Loucy (cell line): ENCODE measurements around the gene RPS27L.

Experiments
- H2AFZ ChIP-seq: fragments of 200-600 bp; sonication (generic); 2 replicates; pipeline ENCODE4 v1.6.0; 2016; ENCODE audit warnings: antibody characterized with exemption, mild to moderate bottlenecking, low read length, moderate library complexity
- H3F3A ChIP-seq: fragments of 200-600 bp; 2 replicates; pipeline ENCODE4 v1.6.0; 2016; ENCODE audit warnings: antibody characterized with exemption, low read depth, mild to moderate bottlenecking
- H3K27me3 ChIP-seq: fragments of 200-600 bp; sonication (generic); 2 replicates; pipeline ENCODE4 v1.6.1; 2014; ENCODE audit warnings: low read length, mild to moderate bottlenecking; ENCODE audit not compliant: insufficient read depth, poor library complexity, severe bottlenecking
- H3K36me3 ChIP-seq: fragments of 200-600 bp; sonication (generic); 2 replicates; pipeline ENCODE4 v1.6.1; 2016; ENCODE audit warnings: low read length; ENCODE audit not compliant: insufficient read depth
- H3K4me1 ChIP-seq: fragments of 200-600 bp; sonication (generic); 2 replicates; pipeline ENCODE4 v1.5.1; 2014; ENCODE audit warnings: low read length, mild to moderate bottlenecking; ENCODE audit not compliant: insufficient read depth, poor library complexity, severe bottlenecking
- H3K4me2 ChIP-seq: fragments of 200-600 bp; sonication (generic); 2 replicates; pipeline ENCODE4 v1.6.0; 2014; ENCODE audit warnings: antibody characterized with exemption, low read length, low read depth, mild to moderate bottlenecking; ENCODE audit not compliant: poor library complexity, severe bottlenecking
- H3K4me3 ChIP-seq: fragments of 200-600 bp; sonication (generic); 2 replicates; pipeline ENCODE4 v1.5.1; 2014; ENCODE audit warnings: low read length, mild to moderate bottlenecking, mixed read lengths; ENCODE audit not compliant: poor library complexity, severe bottlenecking
- H3K79me2 ChIP-seq: fragments of 200-600 bp; sonication (generic); 2 replicates; pipeline ENCODE4 v1.6.1; 2014; ENCODE audit warnings: low read length; ENCODE audit not compliant: insufficient read depth
- H3K9ac ChIP-seq: fragments of 200-600 bp; sonication (generic); 2 replicates; pipeline ENCODE4 v1.6.0; 2014; ENCODE audit warnings: mild to moderate bottlenecking, low read depth, low read length, moderate library complexity; ENCODE audit not compliant: poor library complexity, severe bottlenecking
- H3K9me2 ChIP-seq: fragments of 200-600 bp; sonication (generic); replicated peaks from 2 replicates; pipeline ENCODE4 v1.6.1; 2016; ENCODE audit warnings: low read depth, low read length, mixed read lengths
- H3K9me3 ChIP-seq: fragments of 200-600 bp; sonication (generic); 2 replicates; pipeline ENCODE4 v1.6.1; 2014; ENCODE audit warnings: mild to moderate bottlenecking, antibody characterized with exemption, low read length, low read depth; ENCODE audit not compliant: insufficient read depth
- H4K20me1 ChIP-seq: fragments of 200-600 bp; sonication (generic); 2 replicates; pipeline ENCODE4 v1.6.0; 2014; ENCODE audit warnings: antibody characterized with exemption, low read length, mild to moderate bottlenecking; ENCODE audit not compliant: insufficient read depth, poor library complexity, severe bottlenecking
- EZH2phosphoT487 ChIP-seq: fragments of 200-600 bp; IDR thresholded peaks from 2 replicates; pipeline ENCODE4 v1.6.1; 2018; ENCODE audit warnings: antibody characterized with exemption, mild to moderate bottlenecking, moderate library complexity, borderline replicate concordance
- TF ChIP-seq, protein P1 (sequence below): fragments of 200-600 bp; sonication (generic); conservative IDR thresholded peaks from 2 replicates; pipeline ENCODE4 v1.5.1; 2014; ENCODE audit warnings: mild to moderate bottlenecking, antibody characterized with exemption, low read length

Gene RPS27L

DNA sequence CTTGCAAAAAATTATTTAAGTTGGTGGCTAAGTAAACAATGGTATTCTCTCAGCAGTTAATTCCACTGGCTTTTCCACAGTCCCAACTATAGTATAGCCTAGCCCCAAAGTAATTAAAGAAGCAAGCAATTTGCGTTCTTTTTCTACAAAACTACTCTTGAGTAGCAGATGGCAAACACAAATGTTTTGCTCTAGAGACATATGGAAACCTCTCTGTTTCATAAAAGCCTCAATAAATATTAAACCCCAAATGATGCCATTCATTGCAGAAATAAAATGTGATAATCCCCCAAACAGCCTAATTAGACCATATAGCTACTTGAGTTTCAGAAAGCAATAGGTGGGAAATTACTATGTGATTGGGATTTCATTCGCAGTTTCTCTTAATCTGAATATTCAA lies 23.5 kb upstream of the RPS27L start:
- H3K9ac ChIP-seq, result no peak overlapping the region
- no peaks in the 10 kb centered on the region for H3F3A ChIP-seq
- H3K4me3 ChIP-seq, result no peak overlapping the region
- H3K9me2 ChIP-seq, result no peaks in the 10 kb centered on the region
- H3K4me1 ChIP-seq, result no peaks in the 10 kb centered on the region
- H3K9me3 ChIP-seq, result no peaks in the 10 kb centered on the region
- H3K36me3 ChIP-seq, result no peaks in the 10 kb centered on the region
- no peaks in the 10 kb centered on the region for H3K27me3 ChIP-seq
- no peaks in the 10 kb centered on the region for H4K20me1 ChIP-seq
- no peak overlapping the region for H3K4me2 ChIP-seq
- no peak for TF ChIP-seq EZH2phosphoT487
- TF ChIP-seq, protein P1, sequence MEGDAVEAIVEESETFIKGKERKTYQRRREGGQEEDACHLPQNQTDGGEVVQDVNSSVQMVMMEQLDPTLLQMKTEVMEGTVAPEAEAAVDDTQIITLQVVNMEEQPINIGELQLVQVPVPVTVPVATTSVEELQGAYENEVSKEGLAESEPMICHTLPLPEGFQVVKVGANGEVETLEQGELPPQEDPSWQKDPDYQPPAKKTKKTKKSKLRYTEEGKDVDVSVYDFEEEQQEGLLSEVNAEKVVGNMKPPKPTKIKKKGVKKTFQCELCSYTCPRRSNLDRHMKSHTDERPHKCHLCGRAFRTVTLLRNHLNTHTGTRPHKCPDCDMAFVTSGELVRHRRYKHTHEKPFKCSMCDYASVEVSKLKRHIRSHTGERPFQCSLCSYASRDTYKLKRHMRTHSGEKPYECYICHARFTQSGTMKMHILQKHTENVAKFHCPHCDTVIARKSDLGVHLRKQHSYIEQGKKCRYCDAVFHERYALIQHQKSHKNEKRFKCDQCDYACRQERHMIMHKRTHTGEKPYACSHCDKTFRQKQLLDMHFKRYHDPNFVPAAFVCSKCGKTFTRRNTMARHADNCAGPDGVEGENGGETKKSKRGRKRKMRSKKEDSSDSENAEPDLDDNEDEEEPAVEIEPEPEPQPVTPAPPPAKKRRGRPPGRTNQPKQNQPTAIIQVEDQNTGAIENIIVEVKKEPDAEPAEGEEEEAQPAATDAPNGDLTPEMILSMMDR, result no peak
- H3K79me2 ChIP-seq, result no peaks in the 10 kb centered on the region
- no peak overlapping the region for H2AFZ ChIP-seq

DNA sequence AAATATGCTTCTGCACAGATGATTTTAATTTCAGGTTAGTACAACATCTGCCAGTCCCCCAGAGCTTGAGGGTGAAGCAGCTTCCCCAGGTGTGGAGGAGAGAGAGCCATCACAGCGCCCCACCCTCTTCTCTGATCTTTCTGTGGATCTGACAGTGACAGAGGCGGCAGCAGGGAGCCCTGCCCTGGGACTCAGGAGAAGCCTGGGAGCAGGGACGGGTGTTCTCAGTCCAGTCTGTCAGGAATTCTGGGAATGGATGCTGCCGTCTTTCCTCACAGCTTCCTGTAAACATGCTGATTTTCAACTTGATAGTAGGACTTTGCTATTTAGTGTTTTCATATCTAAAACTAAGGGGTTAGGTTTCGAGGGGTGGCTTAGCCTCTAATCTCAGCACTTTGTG lies 20.8 kb upstream of the RPS27L start:
- TF ChIP-seq EZH2phosphoT487, result no peak
- TF ChIP-seq, protein P1, result no peak
- H3K79me2 ChIP-seq, result no peaks in the 10 kb centered on the region
- H3K9ac ChIP-seq, result no peak overlapping the region

DNA sequence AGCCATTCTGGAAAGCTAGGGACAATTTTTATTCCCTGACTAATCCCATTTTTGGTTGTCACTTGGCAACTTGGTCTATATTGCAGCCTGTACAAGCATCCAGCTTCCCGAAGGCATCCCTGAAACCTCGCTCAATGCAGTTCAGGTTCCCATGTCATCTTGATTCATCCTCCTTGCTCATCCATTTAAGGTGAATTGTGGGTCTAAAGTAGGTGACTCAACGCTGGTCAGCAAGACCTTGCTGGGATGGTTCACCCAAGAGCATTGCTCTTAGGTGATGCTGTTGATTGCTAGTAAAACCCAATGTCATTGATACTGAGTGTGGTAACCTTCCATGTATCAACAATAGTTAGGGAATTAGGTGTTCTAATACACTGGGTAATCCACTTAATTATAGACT lies 19.0 kb upstream of the RPS27L start:
- Histone ChIP-seq H3K4me3 (no peak overlapping the region), H2AFZ (no peak overlapping the region), H3K9ac (no peak overlapping the region), H4K20me1 (no peaks in the 10 kb centered on the region), H3K4me2 (no peak overlapping the region), H3K79me2 (no peaks in the 10 kb centered on the region), H3K9me3 (no peaks in the 10 kb centered on the region), H3F3A (no peaks in the 10 kb centered on the region), H3K36me3 (no peaks in the 10 kb centered on the region), H3K9me2 (no peaks in the 10 kb centered on the region), H3K4me1 (no peaks in the 10 kb centered on the region), H3K27me3 (no peaks in the 10 kb centered on the region)
- TF ChIP-seq EZH2phosphoT487, result no peak
- TF ChIP-seq, protein P1, result no peak

More for the DNA sequence above, 20.8 kb upstream of the RPS27L start:
- no peak overlapping the region for H3K4me2 ChIP-seq
- H3K9me2 ChIP-seq, result no peaks in the 10 kb centered on the region
- no peaks in the 10 kb centered on the region for H3F3A ChIP-seq
- no peak overlapping the region for H3K4me3 ChIP-seq
- H4K20me1 ChIP-seq, result no peaks in the 10 kb centered on the region
- H3K4me1 ChIP-seq, result no peaks in the 10 kb centered on the region
- H3K9me3 ChIP-seq, result no peaks in the 10 kb centered on the region
- no peaks in the 10 kb centered on the region for H3K36me3 ChIP-seq
- no peak overlapping the region for H2AFZ ChIP-seq
- H3K27me3 ChIP-seq, result no peaks in the 10 kb centered on the region
